IMR-90 (cell line): ENCODE measurements around the gene API5. TPM values are rescaled to one million over a fixed set of nuclear protein-coding genes. Genes with fewer than 3 reads are reported as not detected.

Experiments
- ATAC-seq: fragments of 200-7000 bp; cut with Tn5 transposase; 2 replicates; pipeline ENCODE4 v1.9.1; 2020; ENCODE audit warnings: low read depth, mild to moderate bottlenecking, moderate library complexity
- BruUV-seq: library from RNA; stranded (reverse); fragments of 400-500 nt; replicated peaks from 2 replicates; lab custom pipeline; 2021; lab: Mats Ljungman, UMichigan
- CTCF ChIA-PET: fragments of 300-600 bp; formaldehyde crosslinking; extraction: SDS; loops from one replicate; lab custom pipeline; 2021; ENCODE audit warnings: antibody characterized with exemption; lab: Yijun Ruan, JAX
- POLR2A ChIA-PET: fragments of 300-600 bp; sonication (Branson Sonifier 250); formaldehyde crosslinking; loops from one replicate; lab custom pipeline; 2022; ENCODE audit warnings: antibody characterized with exemption; ENCODE audit not compliant: unreplicated experiment; lab: Charles Lee
- DNase-seq: peaks from one replicate; pipeline ENCODE4 v3.0.0; 2013
- H2AFZ ChIP-seq: replicated peaks from 2 replicates; pipeline ENCODE3; 2013; ENCODE audit warnings: low read length, mild to moderate bottlenecking; ENCODE audit not compliant: poor library complexity
- H2AK5ac ChIP-seq: 2 replicates; pipeline ENCODE4 v1.6.1; 2013; ENCODE audit warnings: low read depth, low read length, inconsistent platforms
- H2AK9ac ChIP-seq: replicated peaks from 2 replicates; pipeline ENCODE3; 2013; ENCODE audit warnings: mild to moderate bottlenecking, low read depth, low read length, moderate library complexity; ENCODE audit not compliant: poor library complexity
- H2BK120ac ChIP-seq: 2 replicates; pipeline ENCODE4 v1.6.1; 2013; ENCODE audit warnings: low read depth, low read length, inconsistent platforms
- H2BK15ac ChIP-seq: 3 replicates; pipeline ENCODE4 v1.6.1; 2013; ENCODE audit warnings: low read depth, low read length, inconsistent platforms
- H2BK20ac ChIP-seq: 2 replicates; pipeline ENCODE4 v1.6.1; 2013; ENCODE audit warnings: low read depth, mild to moderate bottlenecking, inconsistent platforms, low read length, moderate library complexity
- H2BK5ac ChIP-seq: 2 replicates; pipeline ENCODE4 v1.6.1; 2013; ENCODE audit warnings: mild to moderate bottlenecking, low read depth, low read length, inconsistent platforms; ENCODE audit not compliant: poor library complexity, severe bottlenecking
- H3K14ac ChIP-seq: replicated peaks from 2 replicates; pipeline ENCODE4 v1.6.1; 2013; ENCODE audit warnings: low read depth, low read length, inconsistent platforms
- H3K18ac ChIP-seq: 2 replicates; pipeline ENCODE4 v1.6.1; 2013; ENCODE audit warnings: low read depth, low read length, control low read depth
- H3K23ac ChIP-seq: 2 replicates; pipeline ENCODE4 v1.6.1; 2013; ENCODE audit warnings: low read depth, low read length, inconsistent platforms
- H3K27ac ChIP-seq: 2 replicates; pipeline ENCODE4 v1.5.1; 2013; ENCODE audit warnings: mild to moderate bottlenecking, control low read depth, low read length; ENCODE audit not compliant: insufficient read depth
- H3K27me3 ChIP-seq: 2 replicates; pipeline ENCODE4 v1.6.1; 2013; ENCODE audit warnings: low read length; ENCODE audit not compliant: control insufficient read depth, insufficient read depth
- H3K36me3 ChIP-seq: 2 replicates; pipeline ENCODE4 v1.6.1; 2013; ENCODE audit warnings: low read length, mixed read lengths; ENCODE audit not compliant: control insufficient read depth, insufficient read depth
- H3K4ac ChIP-seq: 2 replicates; pipeline ENCODE4 v1.6.1; 2013; ENCODE audit warnings: low read depth, low read length, inconsistent platforms
- H3K4me1 ChIP-seq: 2 replicates; pipeline ENCODE4 v1.6.1; 2013; ENCODE audit warnings: low read length, mixed read lengths; ENCODE audit not compliant: control insufficient read depth, insufficient read depth
- H3K4me2 ChIP-seq: 2 replicates; pipeline ENCODE4 v1.6.1; 2013; ENCODE audit warnings: low read depth, mild to moderate bottlenecking, control low read depth, low read length, moderate library complexity
- H3K4me3 ChIP-seq: 2 replicates; pipeline ENCODE4 v1.5.1; 2013; ENCODE audit warnings: low read depth, mild to moderate bottlenecking, control low read depth, low read length, moderate library complexity; ENCODE audit not compliant: insufficient read depth
- H3K56ac ChIP-seq: 2 replicates; pipeline ENCODE4 v1.6.1; 2013; ENCODE audit warnings: low read length, inconsistent platforms; ENCODE audit not compliant: insufficient read depth; ENCODE audit errors: extremely low read depth
- H3K79me1 ChIP-seq, 2 experiments: 2 replicates each; pipeline ENCODE4 v1.6.1; 2013; ENCODE audit warnings: low read length in 2 of 2, inconsistent platforms in 1 of 2, low read depth in 1 of 2
- H3K9ac ChIP-seq: 2 replicates; pipeline ENCODE4 v1.6.1; 2013; ENCODE audit warnings: low read depth, low read length, control low read depth
- H3K9me1 ChIP-seq: 2 replicates; pipeline ENCODE4 v1.6.1; 2013; ENCODE audit warnings: low read length, inconsistent platforms; ENCODE audit not compliant: insufficient read depth
- H3K9me3 ChIP-seq: 2 replicates; pipeline ENCODE4 v1.6.1; 2013; ENCODE audit warnings: low read length; ENCODE audit not compliant: control insufficient read depth, insufficient read depth
- H4K20me1 ChIP-seq: 2 replicates; pipeline ENCODE4 v1.6.1; 2013; ENCODE audit warnings: low read length, inconsistent platforms; ENCODE audit not compliant: insufficient read depth
- H4K5ac ChIP-seq: 2 replicates; pipeline ENCODE4 v1.6.1; 2013; ENCODE audit warnings: mild to moderate bottlenecking, low read depth, low read length, control low read depth
- H4K8ac ChIP-seq, 2 experiments: 2 replicates each; pipeline ENCODE4 v1.6.1; 2013; ENCODE audit warnings: low read depth in 2 of 2, low read length in 2 of 2, control low read depth in 1 of 2, inconsistent platforms in 1 of 2
- H4K91ac ChIP-seq: 2 replicates; pipeline ENCODE4 v1.6.1; 2013; ENCODE audit warnings: low read depth, low read length, inconsistent platforms; ENCODE audit not compliant: insufficient read depth
- BHLHE40 ChIP-seq: fragments of 150-350 bp; IDR thresholded peaks from 2 replicates; pipeline ENCODE4 v1.6.1; 2016; ENCODE audit warnings: mild to moderate bottlenecking, low read depth, low read length
- CEBPB ChIP-seq: IDR thresholded peaks from 2 replicates; pipeline ENCODE4 v1.6.1; 2012; ENCODE audit warnings: low read depth, low read length, improper control_type of control experiment
- ELK1 ChIP-seq: fragments of 150-350 bp; IDR thresholded peaks from 2 replicates; pipeline ENCODE4 v1.6.1; 2016; ENCODE audit warnings: low read depth, mild to moderate bottlenecking, low read length, moderate library complexity, borderline replicate concordance
- FOS ChIP-seq: fragments of 150-350 bp; IDR thresholded peaks from 2 replicates; pipeline ENCODE4 v1.6.1; 2016; ENCODE audit warnings: low read depth, low read length
- MAFK ChIP-seq: IDR thresholded peaks from 2 replicates; pipeline ENCODE4 v1.6.1; 2012; ENCODE audit warnings: low read depth, low read length, improper control_type of control experiment
- MAZ ChIP-seq: IDR thresholded peaks from 2 replicates; pipeline ENCODE4 v1.6.1; 2012; ENCODE audit warnings: low read depth, mild to moderate bottlenecking, low read length, improper control_type of control experiment, moderate library complexity, borderline replicate concordance
- NFE2L2 ChIP-seq: fragments of 150-350 bp; IDR thresholded peaks from 2 replicates; pipeline ENCODE4 v1.6.1; 2016; ENCODE audit warnings: low read depth, mild to moderate bottlenecking, low read length
- RAD21 ChIP-seq: IDR thresholded peaks from 2 replicates; pipeline ENCODE4 v1.6.1; 2012; ENCODE audit warnings: low read length, improper control_type of control experiment
- RFX5 ChIP-seq: IDR thresholded peaks from 2 replicates; pipeline ENCODE4 v1.8.0; 2012; ENCODE audit warnings: low read depth, mild to moderate bottlenecking, low read length, moderate library complexity
- WGBS, 2 experiments: methylation state at CpG; one replicate each; pipeline versions ENCODE4 v1.1.5 to v1.1.7; 2013; ENCODE audit warnings: missing lambda C conversion rate in 2 of 2; ENCODE audit not compliant: insufficient read length in 1 of 2; ENCODE audit errors: extremely low coverage in 2 of 2; 5-methylcytosine and 5-hydroxymethylcytosine counted together
- dilution Hi-C: fragments of 300-500 bp; cut with HindIII; formaldehyde crosslinking; loops from one replicate; pipeline ENCODE4 v1.14.3; 2018; ENCODE audit warnings: low sequenced_read_pairs; ENCODE audit not compliant: unreplicated experiment
- in situ Hi-C: fragments of 300-500 bp; cut with MboI; formaldehyde crosslinking; loops from 3 replicates; pipeline ENCODE4 v1.14.3; 2019; ENCODE audit warnings: low sequenced_read_pairs, inconsistent platforms, mixed read lengths
- intact Hi-C: fragments of 100-400 bp; cut with micrococcal nuclease; formaldehyde crosslinking; loops from 2 replicates; pipeline ENCODE4 v1.10.0; 2022
- polyA plus RNA-seq, 3 experiments: library from polyadenylated mRNA; depleted of rRNA; stranded (reverse); fragments of >200 nt; gene quantifications; 2 replicates each; pipeline ENCODE4 v1.2.3, GENCODE V29; 2012; ENCODE audit warnings: low replicate concordance in 1 of 3
- total RNA-seq: library from RNA; depleted of rRNA; stranded (reverse); fragments of >200 nt; gene quantifications from 2 replicates; pipeline ENCODE4 v1.2.3, GENCODE V29; 2012

Gene API5
- total and polyA plus RNA-seq, 2 of the 4 experiments (the other 2 are of a cell fraction): 44.9 to 59.9 TPM

- no peaks in the 10 kb centered on the region for H3K9me1 ChIP-seq
- no peak overlapping the region for H3K23ac ChIP-seq
- H2BK5ac ChIP-seq: no peak overlapping the region
- no peak overlapping the region for H2BK15ac ChIP-seq
- ATAC-seq (no peak), DNase-seq (no peak)
- no CpG with 5 or more reads among the region's 4 CpGs for WGBS, 2 experiments
- no peaks in the 10 kb centered on the region for H3K9me3 ChIP-seq
- no TSS peak for BruUV-seq
- H3K56ac ChIP-seq: no peak overlapping the region
- no peak overlapping the region for H3K4ac ChIP-seq
- no peak overlapping the region for H2BK120ac ChIP-seq
- in situ Hi-C loops (loop anchor here (25.0 kb wide), 1 partner anchor 1824 kb away; the partner anchor contains the start of gene LRRC4C), dilution Hi-C loops (no loop called here), intact Hi-C loops (no loop called here)
- H3K4me3 ChIP-seq: no peak overlapping the region
- no peak overlapping the region for H3K18ac ChIP-seq
- no peaks in the 10 kb centered on the region for H4K20me1 ChIP-seq
- H3K27ac ChIP-seq: no peak overlapping the region
- H3K27me3 ChIP-seq: no peaks in the 10 kb centered on the region
- H2AK9ac ChIP-seq: no peak overlapping the region
- H4K91ac ChIP-seq: no peak overlapping the region
- no peaks in the 10 kb centered on the region for H3K36me3 ChIP-seq
- no peak overlapping the region for H2AK5ac ChIP-seq
- ChIA-PET POLR2A (no interaction called here), CTCF (no interaction called here)
- H2BK20ac ChIP-seq: no peak overlapping the region
- H3K14ac ChIP-seq: no peak overlapping the region
- H2AFZ ChIP-seq: no peak overlapping the region
- H4K8ac ChIP-seq: no peak overlapping the region
- no peak overlapping the region for H3K4me2 ChIP-seq
- no peak overlapping the region for H3K9ac ChIP-seq
- no peaks in the 10 kb centered on the region for H3K4me1 ChIP-seq
- H4K5ac ChIP-seq: no peak overlapping the region
- TF ChIP-seq MAZ: no peak
- no peak for TF ChIP-seq FOS
- TF ChIP-seq ELK1: no peak
- TF ChIP-seq RFX5: no peak
- TF ChIP-seq RAD21: no peak
- no peak for TF ChIP-seq NFE2L2
- TF ChIP-seq MAFK: no peak
- TF ChIP-seq CEBPB: no peak
- no peak for TF ChIP-seq BHLHE40
- H3K79me1 ChIP-seq: no peaks in the 10 kb centered on the region
These were observed 26.0 kb upstream of the API5 start for GRCh38 chr11:43285826-43286225.
